HepG2 (cell line): ENCODE results near the gene CDC42SE2. TPM values are rescaled to one million over a fixed set of nuclear protein-coding genes. Genes with fewer than 3 reads are reported as not detected.
"Not testable (repeated sequence)": the region's sequence is repeated elsewhere in the genome, so short reads cannot be mapped to it uniquely, and the experiment has no call there.

Experiments
- AHR ChIP-seq: IDR thresholded peaks from 2 replicates; pipeline ENCODE4 v1.6.1; 2018; ENCODE audit warnings: missing genetic modification reagents, missing compliant biosample characterization
- DMAP1 ChIP-seq: IDR thresholded peaks from 2 replicates; pipeline ENCODE4 v1.6.1; 2016
- ERF ChIP-seq: IDR thresholded peaks from 2 replicates; pipeline ENCODE4 v1.6.1; 2018; ENCODE audit warnings: missing biosample characterization, missing genetic modification reagents
- FOXJ3 ChIP-seq: sonication (generic); formaldehyde crosslinking; IDR thresholded peaks from 2 replicates; pipeline ENCODE4 v1.4.0; 2020; ENCODE audit warnings: missing genetic modification reagents, mild to moderate bottlenecking, borderline replicate concordance
- FOXK1 ChIP-seq: sonication (generic); formaldehyde crosslinking; IDR thresholded peaks from 2 replicates; pipeline ENCODE4 v1.4.0; 2020; ENCODE audit warnings: low read depth, missing genetic modification reagents, borderline replicate concordance
- KDM5B ChIP-seq: sonication (generic); formaldehyde crosslinking; IDR thresholded peaks from 2 replicates; pipeline ENCODE4 v1.4.0; 2020; ENCODE audit warnings: missing genetic modification reagents, mild to moderate bottlenecking, borderline replicate concordance
- KLF12 ChIP-seq: sonication (generic); formaldehyde crosslinking; IDR thresholded peaks from 2 replicates; pipeline ENCODE4 v1.4.0; 2020; ENCODE audit warnings: missing genetic modification reagents, borderline replicate concordance
- KMT2A ChIP-seq: sonication (generic); formaldehyde crosslinking; IDR thresholded peaks from 2 replicates; pipeline ENCODE4 v1.4.0; 2020; ENCODE audit warnings: missing genetic modification reagents
- MED1 ChIP-seq: sonication (generic); formaldehyde crosslinking; IDR thresholded peaks from 2 replicates; pipeline ENCODE4 v1.4.0; 2020; ENCODE audit warnings: missing genetic modification reagents
- MYC ChIP-seq: sonication (generic); formaldehyde crosslinking; IDR thresholded peaks from 2 replicates; pipeline ENCODE4 v1.9.0; 2021; ENCODE audit warnings: missing genetic modification reagents, borderline replicate concordance
- SOX6 ChIP-seq, 2 experiments: fragments of 450-650 bp in 1 of 2; sonication (generic) in 1 of 2; formaldehyde crosslinking in 1 of 2; IDR thresholded peaks; 2 replicates each; pipeline versions ENCODE4 v1.4.0 to v1.6.1; 2017 to 2020; ENCODE audit warnings: antibody characterized with exemption in 1 of 2, mild to moderate bottlenecking in 1 of 2, missing genetic modification reagents in 1 of 2
- ZFY ChIP-seq: sonication (generic); formaldehyde crosslinking; IDR thresholded peaks from 2 replicates; pipeline ENCODE4 v1.4.0; 2020; ENCODE audit warnings: missing genetic modification reagents
- ZNF337 ChIP-seq: sonication (generic); formaldehyde crosslinking; IDR thresholded peaks from 2 replicates; pipeline ENCODE4 v1.5.1; 2020; ENCODE audit warnings: missing genetic modification reagents, low read depth, mild to moderate bottlenecking, borderline replicate concordance
- ZNF547 ChIP-seq: sonication (generic); formaldehyde crosslinking; IDR thresholded peaks from 2 replicates; pipeline ENCODE4 v1.5.1; 2020; ENCODE audit warnings: mild to moderate bottlenecking, missing genetic modification reagents
- ZNF788 ChIP-seq: sonication (generic); formaldehyde crosslinking; IDR thresholded peaks from 2 replicates; pipeline ENCODE4 v1.5.0; 2020; ENCODE audit warnings: mild to moderate bottlenecking, missing genetic modification reagents, borderline replicate concordance
- polyA plus RNA-seq, 8 experiments: library from polyadenylated mRNA; depleted of rRNA in 3 of 8; stranded (reverse) in 7 of 8; unstranded in 1 of 8; fragments of >200 nt; fragmentation: Illumina TruSeq in 4 of 8; extraction: Trizol in 4 of 8; gene quantifications; 2 replicates each; pipeline versions ENCODE4 v1.2.1 to v1.2.3, GENCODE V29; 2011 to 2016; ENCODE audit warnings: low read depth in 4 of 8, missing spikeins in 1 of 8, mixed read lengths in 1 of 8; ENCODE audit not compliant: insufficient read depth in 1 of 8
- total RNA-seq, 5 experiments: library from RNA; depleted of rRNA; stranded (reverse); fragments of >200 nt; fragmentation: Illumina TruSeq; extraction: Trizol; gene quantifications; 2 replicates each; pipeline ENCODE4 v1.2.3, GENCODE V29; 2016; ENCODE audit warnings: low read depth in 1 of 5
- TF ChIP-seq, protein P1 (sequence below): sonication (generic); formaldehyde crosslinking; IDR thresholded peaks from one replicate; pipeline ENCODE4 v1.5.1; 2020; ENCODE audit warnings: mild to moderate bottlenecking, missing genetic modification reagents; ENCODE audit errors: not compliant biosample characterization
- TF ChIP-seq, protein P2 (sequence below), 2 experiments: sonication (generic) in 1 of 2; formaldehyde crosslinking in 1 of 2; IDR thresholded peaks; 2 replicates each; pipeline versions ENCODE4 v1.4.0 to v1.6.1; 2018 to 2020; ENCODE audit warnings: missing genetic modification reagents in 2 of 2, borderline replicate concordance in 1 of 2, low read depth in 1 of 2, mild to moderate bottlenecking in 1 of 2, missing biosample characterization in 1 of 2
- TF ChIP-seq, protein P3 (sequence below): sonication (generic); formaldehyde crosslinking; IDR thresholded peaks from 2 replicates; pipeline ENCODE4 v1.8.0; 2022; ENCODE audit warnings: missing genetic modification reagents, mild to moderate bottlenecking, borderline replicate concordance

CDC42SE2 gene
- total and polyA plus RNA-seq, 2 of the 13 experiments (the other 11 are each of a cell fraction or from before 2014, with no cell fraction given): 19.6 to 25.0 TPM

DNA sequence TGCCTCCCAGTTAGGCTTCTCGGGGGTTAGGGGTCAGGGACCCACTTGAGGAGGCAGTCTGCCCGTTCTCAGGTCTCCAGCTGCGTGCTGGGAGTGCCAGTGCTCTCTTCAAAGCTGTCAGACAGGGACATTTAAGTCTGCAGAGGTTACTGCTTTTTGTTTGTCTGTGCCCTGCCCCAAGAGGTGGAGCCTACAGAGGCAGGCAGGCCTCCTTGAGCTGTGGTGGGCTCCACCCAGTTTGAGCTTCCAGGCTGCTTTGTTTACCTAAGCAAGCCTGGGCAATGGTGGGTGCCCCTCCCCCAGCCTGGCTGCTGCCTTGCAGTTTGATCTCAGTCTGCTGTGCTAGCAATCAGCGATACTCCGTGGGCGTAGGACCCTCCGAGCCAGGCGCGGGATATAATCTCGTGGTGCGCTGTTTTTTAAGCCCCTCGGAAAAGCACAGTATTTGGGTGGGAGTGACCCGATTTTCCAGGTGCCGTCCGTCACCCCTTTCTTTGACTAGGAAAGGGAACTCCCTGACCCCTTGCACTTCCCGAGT is 48.5 kb downstream of the CDC42SE2 start (continued):
- TF ChIP-seq, protein P1, sequence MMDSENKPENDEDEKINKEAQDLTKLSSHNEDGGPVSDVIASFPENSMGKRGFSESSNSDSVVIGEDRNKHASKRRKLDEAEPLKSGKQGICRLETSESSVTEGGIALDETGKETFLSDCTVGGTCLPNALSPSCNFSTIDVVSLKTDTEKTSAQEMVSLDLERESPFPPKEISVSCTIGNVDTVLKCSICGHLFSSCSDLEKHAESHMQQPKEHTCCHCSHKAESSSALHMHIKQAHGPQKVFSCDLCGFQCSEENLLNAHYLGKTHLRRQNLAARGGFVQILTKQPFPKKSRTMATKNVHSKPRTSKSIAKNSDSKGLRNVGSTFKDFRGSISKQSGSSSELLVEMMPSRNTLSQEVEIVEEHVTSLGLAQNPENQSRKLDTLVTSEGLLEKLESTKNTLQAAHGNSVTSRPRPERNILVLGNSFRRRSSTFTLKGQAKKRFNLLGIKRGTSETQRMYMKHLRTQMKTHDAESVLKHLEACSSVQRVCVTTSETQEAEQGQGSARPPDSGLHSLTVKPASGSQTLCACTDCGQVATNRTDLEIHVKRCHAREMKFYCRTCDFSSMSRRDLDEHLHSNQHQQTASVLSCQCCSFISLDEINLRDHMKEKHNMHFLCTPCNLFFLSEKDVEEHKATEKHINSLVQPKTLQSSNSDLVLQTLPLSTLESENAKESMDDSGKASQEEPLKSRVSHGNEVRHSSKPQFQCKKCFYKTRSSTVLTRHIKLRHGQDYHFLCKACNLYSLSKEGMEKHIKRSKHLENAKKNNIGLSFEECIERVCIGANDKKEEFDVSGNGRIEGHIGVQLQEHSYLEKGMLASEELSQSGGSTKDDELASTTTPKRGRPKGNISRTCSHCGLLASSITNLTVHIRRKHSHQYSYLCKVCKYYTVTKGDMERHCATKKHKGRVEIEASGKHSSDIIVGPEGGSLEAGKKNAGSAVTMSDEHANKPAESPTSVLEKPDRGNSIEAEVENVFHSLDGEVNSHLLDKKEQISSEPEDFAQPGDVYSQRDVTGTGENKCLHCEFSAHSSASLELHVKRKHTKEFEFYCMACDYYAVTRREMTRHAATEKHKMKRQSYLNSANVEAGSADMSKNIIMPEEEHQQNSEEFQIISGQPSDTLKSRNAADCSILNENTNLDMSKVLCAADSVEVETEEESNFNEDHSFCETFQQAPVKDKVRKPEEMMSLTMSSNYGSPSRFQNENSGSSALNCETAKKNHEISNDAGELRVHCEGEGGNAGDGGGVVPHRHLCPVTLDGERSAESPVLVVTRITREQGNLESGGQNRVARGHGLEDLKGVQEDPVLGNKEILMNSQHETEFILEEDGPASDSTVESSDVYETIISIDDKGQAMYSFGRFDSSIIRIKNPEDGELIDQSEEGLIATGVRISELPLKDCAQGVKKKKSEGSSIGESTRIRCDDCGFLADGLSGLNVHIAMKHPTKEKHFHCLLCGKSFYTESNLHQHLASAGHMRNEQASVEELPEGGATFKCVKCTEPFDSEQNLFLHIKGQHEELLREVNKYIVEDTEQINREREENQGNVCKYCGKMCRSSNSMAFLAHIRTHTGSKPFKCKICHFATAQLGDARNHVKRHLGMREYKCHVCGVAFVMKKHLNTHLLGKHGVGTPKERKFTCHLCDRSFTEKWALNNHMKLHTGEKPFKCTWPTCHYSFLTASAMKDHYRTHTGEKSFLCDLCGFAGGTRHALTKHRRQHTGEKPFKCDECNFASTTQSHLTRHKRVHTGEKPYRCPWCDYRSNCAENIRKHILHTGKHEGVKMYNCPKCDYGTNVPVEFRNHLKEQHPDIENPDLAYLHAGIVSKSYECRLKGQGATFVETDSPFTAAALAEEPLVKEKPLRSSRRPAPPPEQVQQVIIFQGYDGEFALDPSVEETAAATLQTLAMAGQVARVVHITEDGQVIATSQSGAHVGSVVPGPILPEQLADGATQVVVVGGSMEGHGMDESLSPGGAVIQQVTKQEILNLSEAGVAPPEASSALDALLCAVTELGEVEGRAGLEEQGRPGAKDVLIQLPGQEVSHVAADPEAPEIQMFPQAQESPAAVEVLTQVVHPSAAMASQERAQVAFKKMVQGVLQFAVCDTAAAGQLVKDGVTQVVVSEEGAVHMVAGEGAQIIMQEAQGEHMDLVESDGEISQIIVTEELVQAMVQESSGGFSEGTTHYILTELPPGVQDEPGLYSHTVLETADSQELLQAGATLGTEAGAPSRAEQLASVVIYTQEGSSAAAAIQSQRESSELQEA (CRISPR knock-in tag): peak; percentile 85
- peak; percentile 81 for TF ChIP-seq DMAP1
- peak; percentile 36; the same call in 1 of the 2 replicates for TF ChIP-seq KMT2A (CRISPR knock-in tag)
- TF ChIP-seq ERF (CRISPR knock-in tag): peak; percentile 63
- TF ChIP-seq, protein P2, sequence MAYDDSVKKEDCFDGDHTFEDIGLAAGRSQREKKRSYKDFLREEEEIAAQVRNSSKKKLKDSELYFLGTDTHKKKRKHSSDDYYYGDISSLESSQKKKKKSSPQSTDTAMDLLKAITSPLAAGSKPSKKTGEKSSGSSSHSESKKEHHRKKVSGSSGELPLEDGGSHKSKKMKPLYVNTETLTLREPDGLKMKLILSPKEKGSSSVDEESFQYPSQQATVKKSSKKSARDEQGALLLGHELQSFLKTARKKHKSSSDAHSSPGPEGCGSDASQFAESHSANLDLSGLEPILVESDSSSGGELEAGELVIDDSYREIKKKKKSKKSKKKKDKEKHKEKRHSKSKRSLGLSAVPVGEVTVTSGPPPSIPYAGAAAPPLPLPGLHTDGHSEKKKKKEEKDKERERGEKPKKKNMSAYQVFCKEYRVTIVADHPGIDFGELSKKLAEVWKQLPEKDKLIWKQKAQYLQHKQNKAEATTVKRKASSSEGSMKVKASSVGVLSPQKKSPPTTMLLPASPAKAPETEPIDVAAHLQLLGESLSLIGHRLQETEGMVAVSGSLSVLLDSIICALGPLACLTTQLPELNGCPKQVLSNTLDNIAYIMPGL (CRISPR knock-in tag; IDR thresholded peaks at IDR 0.05; ENCODE audit: borderline replicate concordance in 1 of 2, low read depth in 1 of 2): peak in 1 of 2 experiments; percentile 22; a peak in 1 of 4 replicates
- 0 out of 2 replicates have a peak, but pooled peaks have one; percentile 13 for TF ChIP-seq MED1 (CRISPR knock-in tag)
- 0 out of 2 replicates have a peak, but pooled peaks have one; percentile 35 for TF ChIP-seq FOXJ3 (CRISPR knock-in tag)
- peak; percentile 19; the same call in 1 of the 2 replicates for TF ChIP-seq ZFY
- peak; percentile 81; the same call in 1 of the 2 replicates for TF ChIP-seq AHR (CRISPR knock-in tag)
- peak; percentile 52; the same call in 1 of the 2 replicates for TF ChIP-seq KDM5B (CRISPR knock-in tag)
- TF ChIP-seq ZNF337 (CRISPR knock-in tag): peak; percentile 72; the same call in 1 of the 2 replicates
- TF ChIP-seq, protein P3, sequence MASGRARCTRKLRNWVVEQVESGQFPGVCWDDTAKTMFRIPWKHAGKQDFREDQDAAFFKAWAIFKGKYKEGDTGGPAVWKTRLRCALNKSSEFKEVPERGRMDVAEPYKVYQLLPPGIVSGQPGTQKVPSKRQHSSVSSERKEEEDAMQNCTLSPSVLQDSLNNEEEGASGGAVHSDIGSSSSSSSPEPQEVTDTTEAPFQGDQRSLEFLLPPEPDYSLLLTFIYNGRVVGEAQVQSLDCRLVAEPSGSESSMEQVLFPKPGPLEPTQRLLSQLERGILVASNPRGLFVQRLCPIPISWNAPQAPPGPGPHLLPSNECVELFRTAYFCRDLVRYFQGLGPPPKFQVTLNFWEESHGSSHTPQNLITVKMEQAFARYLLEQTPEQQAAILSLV (CRISPR knock-in tag): 0 out of 2 replicates have a peak, but pooled peaks have one; percentile 32
- peak; percentile 83; the same call in 1 of the 2 replicates for TF ChIP-seq ZNF547 (CRISPR knock-in tag)
- peak; percentile 45; the same call in 1 of the 2 replicates for TF ChIP-seq ZNF788
- TF ChIP-seq SOX6 (IDR thresholded peaks at IDR 0.05): not testable (repeated sequence)
- peak; percentile 34; the same call in 1 of the 2 replicates for TF ChIP-seq SOX6 (CRISPR knock-in tag; IDR thresholded peaks at IDR 0.05)
- TF ChIP-seq MYC (CRISPR knock-in tag): peak; percentile 65; the same call in 1 of the 2 replicates
- peak; percentile 67; the same call in 1 of the 2 replicates for TF ChIP-seq FOXK1 (CRISPR knock-in tag)
- 0 out of 2 replicates have a peak, but pooled peaks have one; percentile 5 for TF ChIP-seq KLF12
